HG03066 (cell line): ENCODE measurements around the gene PCOLCE2.

Experiments
- ATAC-seq: cut with Tn5 transposase; IDR thresholded peaks from one replicate; pipeline ENCODE4 v1.9.1; 2021; ENCODE audit warnings: low read depth; ENCODE audit not compliant: unreplicated experiment

PCOLCE2 gene

GRCh38 chr3:142888481-142889211, at the start of gene PCOLCE2:
PCOLCE2 (minus strand) TSS chr3:142889083; CDS start chr3:142888896, 187 bp downstream.
- no peak for ATAC-seq

DNA sequence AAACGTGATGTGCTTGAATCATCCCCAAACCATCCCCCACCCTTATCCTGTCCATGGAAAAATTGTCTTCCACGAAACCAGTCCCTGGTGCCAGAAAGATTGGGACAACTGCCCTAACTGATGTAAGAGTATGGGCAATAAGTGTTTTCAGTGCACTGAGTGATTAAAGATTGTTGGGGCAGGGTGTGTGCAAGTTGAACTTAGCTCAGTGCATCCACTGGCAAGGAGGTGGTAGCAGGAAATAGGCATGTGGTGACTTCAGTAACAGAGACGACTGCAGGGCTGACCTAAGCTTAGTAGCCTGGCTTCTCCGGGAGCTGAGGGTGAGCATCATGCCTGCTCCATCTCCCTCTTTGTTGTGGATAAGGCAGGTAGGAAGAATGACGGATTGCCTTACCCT, 47.1 kb upstream of the PCOLCE2 start:
- no peak for ATAC-seq

DNA sequence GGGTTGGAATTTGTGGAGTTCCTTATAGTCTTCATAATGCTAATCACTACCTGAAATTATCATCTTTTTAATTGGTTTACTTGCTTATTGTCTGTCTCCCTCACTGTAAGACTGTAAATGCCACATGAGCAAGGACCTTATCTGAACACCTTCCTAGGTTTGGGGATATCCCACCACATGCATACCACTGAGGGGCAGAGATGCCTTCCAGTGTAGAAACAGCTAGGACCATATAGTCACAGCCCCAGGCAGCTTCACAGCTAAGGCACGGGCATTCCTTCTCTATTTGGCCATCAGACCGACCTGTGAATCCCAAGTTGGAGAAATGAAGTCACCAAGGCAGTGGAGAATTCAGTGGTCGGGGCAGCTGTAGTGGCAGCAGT, 46.0 kb upstream of the PCOLCE2 start:
- ATAC-seq, result no peak

DNA sequence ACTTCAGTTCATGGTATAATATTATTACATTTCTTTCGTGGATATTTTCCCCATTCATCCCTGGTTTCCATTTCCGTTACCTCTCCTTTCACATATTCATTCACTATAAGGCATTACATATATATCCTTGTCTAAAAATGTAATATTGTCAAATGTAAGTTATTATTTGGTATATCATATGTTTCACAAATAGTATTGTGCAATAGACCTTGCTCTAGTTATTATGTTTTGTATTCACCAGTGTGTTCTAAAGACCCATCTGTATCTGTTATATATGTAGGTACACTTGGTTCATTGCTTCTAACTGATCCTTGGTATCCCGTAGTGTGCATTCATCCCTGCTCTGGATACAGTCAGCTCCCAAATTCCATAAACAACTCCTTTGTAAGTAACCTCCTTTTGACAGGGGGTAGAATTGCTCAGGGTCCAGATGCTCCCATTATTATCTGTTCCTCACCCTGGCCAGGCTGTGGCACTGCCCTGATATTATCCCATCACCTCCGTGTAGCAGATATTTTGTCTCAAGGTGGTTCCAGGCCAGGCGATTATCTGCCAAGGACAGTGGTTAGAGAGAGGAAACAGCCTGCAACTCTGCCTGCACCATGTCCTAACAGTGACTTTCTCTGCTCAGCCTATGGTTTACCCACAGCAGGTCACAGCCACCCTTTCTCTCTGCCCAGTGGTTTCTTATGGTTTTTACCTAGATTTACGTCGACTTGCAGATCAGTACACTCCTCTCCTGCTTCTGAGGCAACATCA, 45.4 kb upstream of the PCOLCE2 start:
- ATAC-seq, result no peak

GRCh38 chr3:142931222-142931621, 42.3 kb upstream of the PCOLCE2 start:
- ATAC-seq, result peak; percentile 92

DNA sequence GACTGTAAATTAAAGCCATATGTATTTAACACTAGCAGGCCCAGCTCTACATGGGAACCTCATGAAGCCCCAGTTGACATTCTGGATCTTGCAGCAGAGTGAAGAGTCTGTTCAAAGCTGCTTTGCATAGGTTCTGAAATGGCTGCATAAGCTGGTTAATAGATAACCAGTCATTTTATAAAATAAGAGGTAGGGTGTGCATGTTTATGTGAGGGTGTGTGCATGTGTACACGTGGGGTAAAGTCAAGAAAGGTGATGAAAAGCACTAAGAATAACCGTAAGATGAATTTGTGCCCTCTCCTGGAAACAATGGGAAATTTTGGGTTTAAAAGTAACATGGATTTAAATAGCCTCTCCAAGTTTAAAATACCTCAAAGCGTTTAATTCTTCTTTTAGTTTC, 41.6 kb upstream of the PCOLCE2 start:
- ATAC-seq, result no peak

- ATAC-seq, result no peak
Measured at GRCh38 chr3:142929890-142930289, 41.0 kb upstream of the PCOLCE2 start.

DNA sequence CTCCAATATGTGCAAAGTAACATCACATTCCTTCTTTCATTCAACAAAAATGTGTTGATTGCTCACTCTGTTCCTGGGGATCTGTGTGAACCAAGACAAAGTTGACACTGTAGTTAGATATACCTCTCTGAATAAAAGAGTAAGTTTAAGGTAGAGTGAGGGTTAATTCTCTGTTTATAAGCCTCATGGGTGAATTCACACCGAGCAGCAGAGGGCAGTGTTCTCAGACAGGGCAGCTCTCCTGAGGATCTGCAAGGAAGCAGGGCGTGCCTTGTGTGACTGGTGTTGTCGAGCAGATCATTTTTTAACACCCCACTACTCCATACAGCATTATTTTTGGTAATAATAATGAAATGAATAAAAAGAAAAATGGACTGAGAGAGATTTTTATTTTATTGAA, 40.2 kb upstream of the PCOLCE2 start:
- ATAC-seq, result no peak

DNA sequence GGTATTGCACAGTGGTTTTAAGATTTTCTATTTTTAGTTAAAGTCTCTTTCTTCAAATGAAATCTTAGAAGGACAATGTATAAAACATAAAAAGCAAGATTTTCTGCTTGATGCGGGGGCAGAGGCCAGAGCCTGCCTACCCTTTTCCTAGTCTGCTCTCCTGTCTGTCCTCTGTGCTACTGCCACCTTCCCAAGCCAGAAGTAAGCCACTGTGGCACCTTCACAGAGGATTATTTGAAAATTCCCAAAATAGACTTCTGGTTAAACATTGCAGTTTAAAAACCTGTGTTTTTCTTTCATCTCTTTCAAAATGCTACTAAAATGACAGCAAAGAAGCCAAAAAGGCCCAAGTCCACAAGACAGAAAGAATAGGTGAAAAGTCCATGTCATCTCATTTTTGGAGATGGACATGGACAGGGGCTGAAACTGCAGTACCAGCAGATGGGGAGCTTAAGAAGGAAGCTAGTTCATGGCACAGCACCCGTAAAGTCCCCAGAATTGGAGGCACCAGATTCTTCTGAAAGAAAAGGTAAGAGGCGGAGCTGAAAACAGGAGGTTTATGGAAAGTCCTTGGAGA, 37.6 kb upstream of the PCOLCE2 start:
- no peak for ATAC-seq

GRCh38 chr3:142925140-142925539, 36.3 kb upstream of the PCOLCE2 start:
- ATAC-seq, result no peak

GRCh38 chr3:142923694-142924093, 34.8 kb upstream of the PCOLCE2 start:
- no peak for ATAC-seq

DNA sequence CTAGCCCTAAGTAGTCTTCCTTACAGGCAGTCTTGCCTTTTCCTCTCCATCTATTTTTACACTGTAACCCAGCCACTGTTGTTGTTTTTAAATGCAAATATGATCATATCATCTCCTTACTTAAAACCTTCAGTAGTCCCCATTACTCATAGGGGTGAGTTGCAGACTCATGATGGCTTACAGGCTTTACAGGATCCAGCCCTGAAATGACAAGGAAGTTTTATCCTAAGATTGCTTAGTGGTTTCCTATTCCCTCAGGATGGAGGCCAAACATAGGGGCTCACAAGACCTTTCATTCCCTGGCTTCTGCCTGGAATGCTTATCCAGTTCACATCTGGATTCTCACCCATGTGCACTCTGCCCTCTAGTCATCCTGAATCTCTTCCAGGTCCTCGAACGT, 27.7 kb upstream of the PCOLCE2 start:
- no peak for ATAC-seq

DNA sequence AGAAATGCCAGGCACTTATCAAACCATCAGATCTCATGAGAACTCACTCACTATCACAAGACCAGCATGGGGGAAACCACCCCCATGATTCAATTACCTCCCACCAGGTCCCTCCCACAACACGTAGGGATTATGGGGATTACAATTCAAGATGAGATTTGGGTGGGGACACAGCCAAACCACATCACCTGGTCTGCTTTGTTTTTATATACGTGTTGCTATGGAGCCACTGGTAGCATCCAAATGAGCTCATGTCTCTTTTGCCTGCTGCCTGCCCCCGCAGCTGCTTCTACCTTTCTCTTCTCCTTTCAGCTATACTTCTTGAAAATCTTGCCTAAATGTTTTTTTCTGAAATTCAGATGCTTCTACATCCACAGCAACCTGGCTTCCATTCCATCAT, 26.8 kb upstream of the PCOLCE2 start:
- ATAC-seq, result no peak

DNA sequence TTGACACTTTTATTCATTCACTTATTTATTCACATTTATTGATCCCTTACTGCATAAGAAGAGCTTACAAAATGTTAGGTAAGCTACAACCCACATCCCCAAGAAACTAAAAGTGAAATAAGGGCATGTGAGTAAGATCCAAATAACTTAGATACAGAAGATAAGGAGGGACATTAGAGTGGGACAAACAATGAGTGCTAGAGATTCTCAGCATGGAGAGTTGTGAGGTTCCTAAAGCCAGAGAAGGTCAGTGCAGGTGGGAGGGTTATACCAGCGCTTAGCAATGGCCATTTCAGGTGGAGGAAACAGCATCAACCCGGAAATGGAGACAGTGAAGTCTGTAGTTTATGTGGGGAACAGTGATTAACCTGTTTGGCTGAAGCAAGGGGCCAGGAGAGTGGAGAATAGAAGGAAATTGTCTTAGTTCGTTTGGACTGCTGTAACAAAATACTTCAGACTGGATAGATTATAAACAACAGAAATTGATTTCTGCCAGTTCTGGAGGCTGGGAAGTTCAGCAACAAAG, 25.5 kb upstream of the PCOLCE2 start:
- ATAC-seq, result no peak

- no peak for ATAC-seq
Measured at GRCh38 chr3:142913432-142913831, 24.5 kb upstream of the PCOLCE2 start.

DNA sequence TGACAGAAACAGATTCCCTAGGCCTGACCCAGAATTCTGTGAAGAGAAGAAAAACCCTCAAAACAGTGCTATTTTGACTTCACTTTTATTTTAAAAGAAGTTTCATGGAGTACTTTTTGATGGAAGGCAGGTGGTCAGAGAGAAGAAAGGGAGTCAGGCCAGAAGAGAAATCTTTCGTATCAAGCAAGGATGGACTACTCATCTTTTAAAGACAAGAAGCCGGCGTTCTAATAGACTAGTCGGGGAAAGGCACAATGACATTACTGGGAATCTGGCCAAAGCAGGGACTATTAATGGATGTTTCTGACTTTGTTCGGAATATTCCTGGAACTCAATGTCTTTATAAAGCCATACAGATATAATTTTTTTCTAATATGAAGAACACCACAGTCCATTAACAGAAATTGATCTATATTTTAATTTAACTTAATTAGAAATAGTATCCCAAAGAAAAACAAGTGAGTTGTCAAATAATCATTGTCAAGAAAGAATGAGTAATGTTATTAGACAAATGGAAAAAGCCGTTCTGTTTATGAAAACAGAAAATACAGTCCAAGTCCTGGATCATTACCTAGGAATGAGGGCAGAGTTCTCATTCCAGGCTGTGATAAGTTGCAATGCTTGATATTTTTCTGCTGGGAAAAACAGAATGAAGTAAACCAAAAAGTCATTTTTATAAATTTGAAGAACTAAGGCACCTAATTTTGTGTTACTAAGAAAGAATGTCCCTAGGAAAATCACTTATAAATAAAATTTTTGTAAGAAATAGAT, 23.7 kb upstream of the PCOLCE2 start:
- no peak for ATAC-seq

GRCh38 chr3:142910280-142910679, 21.4 kb upstream of the PCOLCE2 start:
- no peak for ATAC-seq

DNA sequence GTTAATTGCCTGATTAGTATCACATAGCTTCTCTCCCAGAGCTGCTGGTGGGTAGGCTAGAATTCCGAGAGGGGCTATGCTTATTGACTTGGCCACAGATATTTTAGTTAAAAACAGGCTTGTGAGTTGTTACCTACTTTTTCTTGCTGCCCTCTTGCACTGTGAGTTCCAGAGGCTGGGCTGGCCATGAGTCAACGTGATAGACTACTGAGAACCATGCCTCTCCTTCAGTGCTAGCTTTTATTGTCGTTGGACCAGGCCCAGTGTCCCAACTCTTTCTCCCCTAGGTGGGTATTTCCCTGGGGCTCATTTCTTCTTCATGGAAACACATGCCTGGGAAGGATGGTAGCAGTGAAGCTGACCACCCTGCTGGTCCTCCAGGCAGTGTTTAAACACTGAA, 20.4 kb upstream of the PCOLCE2 start:
- no peak for ATAC-seq

DNA sequence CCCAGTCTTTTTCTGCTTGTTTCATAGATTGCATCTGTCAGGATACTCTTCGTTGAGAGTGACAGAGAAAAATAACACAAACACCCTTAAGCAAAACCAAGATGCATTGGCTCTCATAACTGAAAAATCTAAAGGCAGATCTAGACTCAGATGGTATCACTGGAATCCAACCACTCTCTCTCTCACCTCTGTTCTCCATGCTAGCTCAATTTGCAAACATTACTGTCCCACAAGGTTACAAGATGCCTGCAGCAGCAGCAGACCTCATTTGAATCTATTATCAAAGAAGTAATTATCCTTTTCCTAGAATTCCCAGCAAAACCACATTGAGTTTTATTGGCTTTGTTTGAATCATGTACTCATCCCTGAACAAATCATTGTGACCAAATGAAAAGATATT, 19.1 kb upstream of the PCOLCE2 start:
- ATAC-seq, result no peak

GRCh38 chr3:142904639-142905436, 16.0 kb upstream of the PCOLCE2 start:
- ATAC-seq, result no peak
